Esophagus squamous epithelium (tissue), 5 donors: Measurements from ENCODE around the gene TNRC6A. TPM values are rescaled to one million over a fixed set of nuclear protein-coding genes. Genes with fewer than 3 reads are reported as not detected.
"Not testable (repeated sequence)": the region's sequence is repeated elsewhere in the genome, so short reads cannot be mapped to it uniquely, and the experiment has no call there.

ENCODE experiments used
- DNase-seq: peaks from one replicate; lab custom pipeline; 2025; lab: John Stamatoyannopoulos, UW
- H3K27ac ChIP-seq, 4 donors: fragments of 200-600 bp; sonication (generic); one replicate each; pipeline ENCODE4 v1.5.1; 2016 to 2019; ENCODE audit warnings: mild to moderate bottlenecking in 1 of 4
- H3K27me3 ChIP-seq, 4 donors: fragments of 200-600 bp; sonication (generic); 1 replicate in 3 of 4; 2 replicates in 1 of 4; pipeline versions ENCODE4 v1.5.1 to v1.6.0; 2017 to 2021; ENCODE audit warnings: antibody characterized with exemption in 1 of 4
- H3K36me3 ChIP-seq, 3 donors: fragments of 200-600 bp; sonication (generic); one replicate each; pipeline ENCODE4 v1.5.1; 2016 to 2019
- H3K4me1 ChIP-seq, 3 donors: fragments of 200-600 bp; sonication (generic); one replicate each; pipeline ENCODE4 v1.5.1; 2017 to 2019
- H3K4me3 ChIP-seq, 4 donors: fragments of 200-600 bp; sonication (generic); 1 replicate in 3 of 4; 2 replicates in 1 of 4; pipeline ENCODE4 v1.5.1; 2016 to 2019; ENCODE audit warnings: mild to moderate bottlenecking in 2 of 4, moderate library complexity in 1 of 4
- H3K9me3 ChIP-seq, 3 donors: fragments of 200-600 bp; sonication (generic); one replicate each; pipeline ENCODE4 v1.5.1; 2016 to 2019
- POLR2A ChIP-seq, 4 donors: fragments of 450-650 bp; IDR thresholded peaks; one replicate each; pipeline ENCODE4 v1.6.1; 2017; ENCODE audit warnings: antibody characterized with exemption in 4 of 4, mild to moderate bottlenecking in 4 of 4, moderate library complexity in 3 of 4
- WGBS, 2 donors: methylation state at CpG; one replicate each; pipeline ENCODE4 v1.1.5; 2018; 5-methylcytosine and 5-hydroxymethylcytosine counted together
- intact Hi-C: fragments of 100-400 bp; cut with DNase I; formaldehyde crosslinking; loops from one replicate; pipeline ENCODE4 v1.15.0; 2022
- total RNA-seq, 4 donors: library from RNA; depleted of rRNA; stranded (reverse); fragments of >200 nt; gene quantifications; one replicate each; pipeline ENCODE4 v1.1.0, GENCODE V29; 2016
- TF ChIP-seq, protein P1 (sequence below), 6 experiments: fragments of 450-650 bp in 4 of 6; fragments of 200-600 bp in 2 of 6; sonication (generic) in 2 of 6; IDR thresholded peaks; one replicate each; pipeline ENCODE4 v1.5.1; 2016 to 2019; ENCODE audit warnings: antibody characterized with exemption in 6 of 6, mild to moderate bottlenecking in 4 of 6, moderate library complexity in 4 of 6
- donor health status: DM: yes; HTN: yes; CAD: no.

The TNRC6A gene
- total RNA-seq, 4 donors from 2014 or later: 12.3 to 34.0 (median 18.5) TPM

DNA sequence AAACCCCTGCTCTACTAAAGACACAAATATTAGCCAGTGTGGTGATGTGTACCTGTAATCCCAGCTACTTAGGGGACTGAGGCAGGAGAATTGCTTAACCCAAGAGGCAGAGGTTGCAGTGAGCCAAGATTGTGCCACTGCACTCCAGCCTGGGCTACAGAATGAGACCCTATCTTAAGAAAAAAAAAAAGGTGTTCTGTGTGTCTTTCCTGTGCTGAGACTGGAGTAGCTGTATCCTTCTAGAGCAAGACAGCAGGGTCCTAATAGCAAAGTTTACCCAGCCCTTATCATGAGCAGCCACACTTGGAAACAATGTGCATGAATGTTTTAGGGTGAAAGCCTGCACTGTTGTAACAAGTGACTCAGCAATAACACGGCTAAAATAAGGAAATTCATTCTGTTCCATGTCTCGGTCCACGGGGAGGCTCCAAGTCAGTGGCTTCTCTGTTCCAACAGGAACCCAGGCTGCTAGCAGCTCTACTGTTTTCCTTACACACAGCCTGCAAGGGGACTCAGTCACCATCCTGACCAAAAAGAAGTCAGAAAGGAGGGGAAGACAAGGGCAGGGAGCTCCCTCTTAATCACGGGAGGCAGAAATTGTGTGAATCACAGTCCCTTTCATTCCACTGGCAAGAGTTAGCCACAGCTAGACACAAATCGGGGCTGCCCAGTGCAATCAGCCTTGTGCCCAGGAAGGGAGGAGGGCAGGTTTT, 109.3 kb downstream of the TNRC6A start:
- 5 to 14% methylated on average over 2 to 5 of the region's 5 CpGs for WGBS, 2 donors
- intact Hi-C loops: no loop called here
- Histone ChIP-seq H3K4me1 (peaks cover 0 to 23% (median 19%) of the 10 kb centered on the region in 3 donors), H3K27ac (peak overlapping the region; percentile 4 to 47 (median 18)), H3K4me3 (peak overlapping the region in 1 of 4 donors; percentile 15), H3K27me3 (no peaks in the 10 kb centered on the region), H3K36me3 (no peaks in the 10 kb centered on the region), H3K9me3 (no peaks in the 10 kb centered on the region)
- no peak for DNase-seq
- no peak for TF ChIP-seq POLR2A (IDR thresholded peaks at IDR 0.05)
- TF ChIP-seq, protein P1, sequence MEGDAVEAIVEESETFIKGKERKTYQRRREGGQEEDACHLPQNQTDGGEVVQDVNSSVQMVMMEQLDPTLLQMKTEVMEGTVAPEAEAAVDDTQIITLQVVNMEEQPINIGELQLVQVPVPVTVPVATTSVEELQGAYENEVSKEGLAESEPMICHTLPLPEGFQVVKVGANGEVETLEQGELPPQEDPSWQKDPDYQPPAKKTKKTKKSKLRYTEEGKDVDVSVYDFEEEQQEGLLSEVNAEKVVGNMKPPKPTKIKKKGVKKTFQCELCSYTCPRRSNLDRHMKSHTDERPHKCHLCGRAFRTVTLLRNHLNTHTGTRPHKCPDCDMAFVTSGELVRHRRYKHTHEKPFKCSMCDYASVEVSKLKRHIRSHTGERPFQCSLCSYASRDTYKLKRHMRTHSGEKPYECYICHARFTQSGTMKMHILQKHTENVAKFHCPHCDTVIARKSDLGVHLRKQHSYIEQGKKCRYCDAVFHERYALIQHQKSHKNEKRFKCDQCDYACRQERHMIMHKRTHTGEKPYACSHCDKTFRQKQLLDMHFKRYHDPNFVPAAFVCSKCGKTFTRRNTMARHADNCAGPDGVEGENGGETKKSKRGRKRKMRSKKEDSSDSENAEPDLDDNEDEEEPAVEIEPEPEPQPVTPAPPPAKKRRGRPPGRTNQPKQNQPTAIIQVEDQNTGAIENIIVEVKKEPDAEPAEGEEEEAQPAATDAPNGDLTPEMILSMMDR (IDR thresholded peaks at IDR 0.05): no peak

DNA sequence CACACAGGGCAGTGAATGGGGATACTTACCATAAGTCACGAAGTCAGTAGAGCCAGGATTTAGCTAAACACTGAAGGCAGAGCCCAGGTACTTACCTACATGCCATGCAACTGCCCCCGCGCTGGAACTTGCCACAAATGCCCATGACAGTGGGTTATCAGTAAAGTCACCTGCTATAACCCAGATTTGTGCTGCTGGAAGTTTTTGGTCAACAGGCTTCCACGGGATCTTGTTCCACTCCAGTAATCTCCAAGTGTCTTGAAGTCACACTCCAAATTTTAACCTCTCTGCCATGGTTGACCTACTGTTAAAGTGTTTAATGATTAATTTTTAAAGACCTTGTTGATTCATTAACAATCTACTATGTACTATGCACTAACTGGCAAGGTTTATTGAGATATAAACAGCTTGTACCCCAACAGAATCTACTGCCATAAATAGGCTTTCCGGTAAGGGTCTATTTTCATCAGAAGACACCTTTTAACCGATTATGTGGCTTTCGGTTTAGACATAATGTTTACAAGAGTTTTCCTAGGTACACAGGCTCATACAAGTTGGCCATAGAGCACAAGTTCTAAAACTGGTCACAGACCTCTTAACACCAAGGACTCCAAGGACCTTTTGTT, 110.0 kb downstream of the TNRC6A start:
- DNase-seq: no peak
- intact Hi-C loops: no loop called here

DNA sequence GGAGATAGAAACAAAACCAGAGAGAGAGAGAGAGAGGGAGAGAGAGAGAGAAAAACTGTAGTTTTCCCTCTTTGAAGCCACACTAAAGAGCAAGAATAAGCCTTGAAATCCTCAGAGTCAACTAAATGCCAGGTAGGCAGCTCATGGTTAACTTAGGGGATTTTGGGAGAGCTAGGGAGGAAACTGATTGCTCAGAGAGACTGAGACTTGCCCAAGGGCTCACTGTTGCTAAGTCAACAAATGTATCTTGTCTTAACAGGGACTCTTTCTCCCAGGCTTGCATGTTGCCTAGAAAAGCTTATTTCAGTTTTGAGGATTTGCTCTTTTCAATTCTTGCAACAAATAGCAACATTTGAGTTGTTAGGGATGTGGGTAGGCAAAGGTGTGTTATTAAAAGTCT, 111.8 kb downstream of the TNRC6A start:
- Histone ChIP-seq H3K4me1 (peaks cover 0 to 19% (median 18%) of the 10 kb centered on the region in 3 donors), H3K9me3 (no peaks in the 10 kb centered on the region), H3K27ac (no peak overlapping the region), H3K4me3 (no peak overlapping the region), H3K27me3 (no peaks in the 10 kb centered on the region), H3K36me3 (no peaks in the 10 kb centered on the region)
- intact Hi-C loops: no loop called here
- DNase-seq: no peak
- no peak for TF ChIP-seq POLR2A (IDR thresholded peaks at IDR 0.05)

More for the DNA sequence above, 110.0 kb downstream of the TNRC6A start:
- no peaks in the 10 kb centered on the region for H3K27me3 ChIP-seq
- no peak overlapping the region for H3K4me3 ChIP-seq
- peaks cover 0 to 20% (median 19%) of the 10 kb centered on the region in 3 donors for H3K4me1 ChIP-seq
- peak overlapping the region in 3 of 4 donors; percentile 4 to 47 (median 10) for H3K27ac ChIP-seq
- TF ChIP-seq, protein P1 (IDR thresholded peaks at IDR 0.05): no peak
- TF ChIP-seq POLR2A (IDR thresholded peaks at IDR 0.05): no peak
- no peaks in the 10 kb centered on the region for H3K9me3 ChIP-seq
- WGBS, 2 donors: 84 to 91% methylated on average over 7 of the region's 7 CpGs
- no peaks in the 10 kb centered on the region for H3K36me3 ChIP-seq

DNA sequence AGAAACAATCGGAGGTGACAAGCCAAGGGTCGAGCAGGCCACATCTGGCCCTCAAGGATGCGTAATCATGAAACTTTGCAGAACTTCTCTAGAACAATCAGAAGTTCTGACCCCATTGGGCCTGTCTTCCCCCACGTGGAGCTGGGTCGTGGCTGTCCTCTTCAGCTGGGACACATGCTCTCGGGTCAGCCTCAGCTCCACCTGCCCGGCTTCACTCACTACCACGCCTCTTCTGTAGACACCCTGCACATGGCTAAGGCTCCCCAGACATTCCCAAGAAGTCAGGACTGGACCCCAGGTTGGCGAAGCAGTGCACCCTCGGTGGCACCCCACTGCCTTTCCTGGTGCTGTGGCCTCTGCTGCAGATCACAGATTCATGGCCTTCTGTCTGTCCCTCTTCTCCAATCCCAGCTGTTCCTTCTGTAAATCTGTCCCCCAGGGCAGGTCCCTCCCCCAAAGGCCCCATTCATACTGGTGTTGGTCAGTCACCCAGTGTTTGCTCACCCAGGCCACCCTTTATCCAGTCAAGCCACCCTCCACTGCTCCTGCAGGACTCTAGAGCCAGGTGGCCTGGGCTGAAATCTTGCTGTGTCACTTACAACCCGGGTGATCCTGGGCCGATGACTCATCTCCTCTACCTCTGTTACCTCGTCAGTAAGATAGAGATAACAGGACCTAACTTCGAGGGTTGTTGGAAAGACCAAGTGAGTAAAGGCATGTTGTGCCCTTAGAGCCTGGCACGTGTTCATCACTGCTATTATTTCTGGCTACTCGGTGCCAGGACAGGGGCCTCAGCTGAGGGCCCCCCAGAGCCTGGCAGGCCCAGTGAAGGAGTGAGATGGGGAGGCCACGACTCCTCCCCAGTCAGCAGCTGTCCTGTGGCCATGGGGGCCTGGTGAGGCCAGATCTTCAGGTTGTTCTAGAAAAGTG, 114.9 kb downstream of the TNRC6A start:
- TF ChIP-seq, protein P1 (IDR thresholded peaks at IDR 0.05): no peak
- Histone ChIP-seq H3K4me3 (no peak overlapping the region), H3K27ac (no peak overlapping the region), H3K9me3 (no peaks in the 10 kb centered on the region), H3K36me3 (no peaks in the 10 kb centered on the region), H3K4me1 (peaks cover 0 to 8% (median 6%) of the 10 kb centered on the region in 3 donors), H3K27me3 (no peaks in the 10 kb centered on the region)
- no peak for DNase-seq
- 70 to 82% methylated on average over 11 to 16 of the region's 17 CpGs for WGBS, 2 donors
- intact Hi-C loops: no loop called here

DNA sequence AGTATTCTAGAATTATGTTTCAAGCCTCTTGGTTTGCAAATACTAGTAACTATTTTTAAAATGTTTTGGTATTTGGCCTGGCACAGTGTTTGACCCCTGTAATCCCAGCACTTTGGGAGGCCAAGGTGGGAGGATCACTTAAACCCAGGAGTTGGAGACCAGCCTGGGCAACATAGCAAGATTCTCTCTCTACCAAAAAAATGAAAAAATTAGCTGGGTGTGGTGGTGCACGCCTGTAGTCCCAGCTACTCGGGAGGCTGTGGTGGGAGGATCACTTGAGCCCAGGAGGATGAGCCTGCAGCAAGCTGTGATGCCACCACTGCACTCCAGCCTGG, 115.5 kb downstream of the TNRC6A start:
- H3K27me3 ChIP-seq, H3K27ac ChIP-seq, H3K9me3 ChIP-seq, H3K4me3 ChIP-seq, intact Hi-C loops, DNase-seq, H3K4me1 ChIP-seq, H3K36me3 ChIP-seq: not testable (repeated sequence)
- 80 to 88% methylated on average over 1 to 2 of the region's 2 CpGs for WGBS, 2 donors
